KMS-11 (cell line): ENCODE results near the gene UMODL1.

Experiments
- H2AFZ ChIP-seq: fragments of 200-600 bp; sonication (generic); 2 replicates; pipeline ENCODE4 v1.6.1; 2016; ENCODE audit warnings: antibody characterized with exemption, mixed run types, low read depth
- H3K27ac ChIP-seq: fragments of 200-600 bp; sonication (generic); 2 replicates; pipeline ENCODE4 v1.6.1; 2016; ENCODE audit warnings: mild to moderate bottlenecking, mixed run types
- H3K27me3 ChIP-seq: fragments of 200-600 bp; sonication (generic); 2 replicates; pipeline ENCODE4 v1.6.1; 2017; ENCODE audit warnings: mild to moderate bottlenecking, low read depth, mixed run types, moderate library complexity; ENCODE audit not compliant: insufficient read depth
- H3K36me3 ChIP-seq: fragments of 200-600 bp; sonication (generic); 2 replicates; pipeline ENCODE4 v1.6.1; 2017; ENCODE audit warnings: mild to moderate bottlenecking, mixed run types; ENCODE audit not compliant: insufficient read depth
- H3K4me1 ChIP-seq: fragments of 200-600 bp; sonication (generic); 2 replicates; pipeline ENCODE4 v1.6.1; 2016; ENCODE audit warnings: mild to moderate bottlenecking, low read depth, mixed run types; ENCODE audit not compliant: poor library complexity, severe bottlenecking
- H3K4me2 ChIP-seq: fragments of 200-600 bp; sonication (generic); 2 replicates; pipeline ENCODE4 v1.7.0; 2016; ENCODE audit warnings: mild to moderate bottlenecking, mixed run types
- H3K4me3 ChIP-seq: fragments of 200-600 bp; sonication (generic); IDR thresholded peaks from 2 replicates; pipeline ENCODE4 v1.6.1; 2017; ENCODE audit warnings: low read depth, low read length, mixed read lengths; ENCODE audit not compliant: insufficient read depth
- H3K79me2 ChIP-seq: fragments of 200-600 bp; sonication (generic); 2 replicates; pipeline ENCODE4 v1.6.1; 2016; ENCODE audit warnings: low read depth, mixed run types; ENCODE audit not compliant: insufficient read depth
- H3K9ac ChIP-seq: fragments of 200-600 bp; sonication (generic); 2 replicates; pipeline ENCODE4 v1.6.1; 2016; ENCODE audit warnings: mild to moderate bottlenecking, mixed run types
- H4K20me1 ChIP-seq: fragments of 200-600 bp; sonication (generic); 2 replicates; pipeline ENCODE4 v1.6.1; 2016; ENCODE audit warnings: mild to moderate bottlenecking, mixed run types; ENCODE audit not compliant: insufficient read depth
- CTCF ChIP-seq: fragments of 200-600 bp; sonication (generic); conservative IDR thresholded peaks from 2 replicates; pipeline ENCODE4 v1.6.1; 2017; ENCODE audit warnings: low read depth, mild to moderate bottlenecking, antibody characterized with exemption, low read length, moderate library complexity, mixed read lengths

UMODL1 gene

GRCh38 chr21:42093186-42093585, 22.1 kb downstream of the UMODL1 start:
- Histone ChIP-seq H3K4me1 (peaks cover 5% of the 10 kb centered on the region), H3K36me3 (no peaks in the 10 kb centered on the region), H3K27me3 (no peaks in the 10 kb centered on the region; the same call in 1 of the 2 replicates), H3K4me2 (no peak overlapping the region), H3K27ac (no peak overlapping the region), H4K20me1 (no peaks in the 10 kb centered on the region), H3K79me2 (no peaks in the 10 kb centered on the region), H2AFZ (no peak overlapping the region), H3K9ac (no peak overlapping the region), H3K4me3 (no peak overlapping the region)
- TF ChIP-seq CTCF, result no peak

GRCh38 chr21:42093991-42094421, 22.9 kb downstream of the UMODL1 start:
- Histone ChIP-seq H2AFZ (no peak overlapping the region), H3K36me3 (no peaks in the 10 kb centered on the region), H3K27ac (no peak overlapping the region)

GRCh38 chr21:42094811-42095210, 23.7 kb downstream of the UMODL1 start:
- Histone ChIP-seq H3K36me3 (no peaks in the 10 kb centered on the region), H3K4me1 (no peaks in the 10 kb centered on the region), H2AFZ (no peak overlapping the region), H3K4me3 (no peak overlapping the region), H3K4me2 (no peak overlapping the region), H3K27me3 (no peaks in the 10 kb centered on the region; the same call in 1 of the 2 replicates), H3K9ac (no peak overlapping the region), H4K20me1 (no peaks in the 10 kb centered on the region), H3K79me2 (no peaks in the 10 kb centered on the region), H3K27ac (no peak overlapping the region)
- no peak for TF ChIP-seq CTCF

More at GRCh38 chr21:42093991-42094421, 22.9 kb downstream of the UMODL1 start:
- H3K4me2 ChIP-seq, result no peak overlapping the region
- no peak for TF ChIP-seq CTCF
- H3K79me2 ChIP-seq, result no peaks in the 10 kb centered on the region
- H3K9ac ChIP-seq, result no peak overlapping the region
- H3K4me3 ChIP-seq, result no peak overlapping the region
- no peaks in the 10 kb centered on the region; the same call in 1 of the 2 replicates for H3K27me3 ChIP-seq
- H4K20me1 ChIP-seq, result no peaks in the 10 kb centered on the region
- peaks cover 5% of the 10 kb centered on the region for H3K4me1 ChIP-seq

GRCh38 chr21:42095581-42095980, 24.5 kb downstream of the UMODL1 start:
- no peak overlapping the region for H3K9ac ChIP-seq
- H3K27ac ChIP-seq, result no peak overlapping the region
- no peaks in the 10 kb centered on the region for H3K79me2 ChIP-seq
- H3K27me3 ChIP-seq, result no peaks in the 10 kb centered on the region; the same call in 1 of the 2 replicates
- H3K4me3 ChIP-seq, result no peak overlapping the region
- no peaks in the 10 kb centered on the region for H3K36me3 ChIP-seq
- no peak overlapping the region for H3K4me2 ChIP-seq
- H4K20me1 ChIP-seq, result no peaks in the 10 kb centered on the region
- H3K4me1 ChIP-seq, result no peaks in the 10 kb centered on the region
- TF ChIP-seq CTCF, result no peak
- H2AFZ ChIP-seq, result no peak overlapping the region

- Histone ChIP-seq H3K4me2 (no peak overlapping the region), H2AFZ (no peak overlapping the region), H3K9ac (no peak overlapping the region), H4K20me1 (no peaks in the 10 kb centered on the region), H3K27ac (no peak overlapping the region), H3K4me3 (no peak overlapping the region), H3K4me1 (no peaks in the 10 kb centered on the region), H3K27me3 (no peaks in the 10 kb centered on the region; the same call in 1 of the 2 replicates), H3K36me3 (no peaks in the 10 kb centered on the region), H3K79me2 (no peaks in the 10 kb centered on the region)
- TF ChIP-seq CTCF, result no peak
Observed at GRCh38 chr21:42096566-42096965, 25.4 kb downstream of the UMODL1 start.
